Measurements from ENCODE around the gene GDF7. TPM values are rescaled to one million over a fixed set of nuclear protein-coding genes. Genes with fewer than 3 reads are reported as not detected.
"Not testable (repeated sequence)": the region's sequence is repeated elsewhere in the genome, so short reads cannot be mapped to it uniquely, and the experiment has no call there.

Gene GDF7
- polyA plus RNA-seq, 3 donors = 2.6 to 4.8 (median 3.9) TPM

- DNase-seq (ENCODE audit: extremely low read depth in 1 of 11, low read depth in 9 of 11, low spot score in 4 of 11) = no peak
Measured at GRCh38 chr2:20678780-20679179, 11.8 kb downstream of the GDF7 start.

- DNase-seq (ENCODE audit: extremely low read depth in 1 of 11, low read depth in 9 of 11, low spot score in 4 of 11) = no peak
Measured at GRCh38 chr2:20680744-20681375, 13.9 kb downstream of the GDF7 start.

- DNase-seq (ENCODE audit: extremely low read depth in 1 of 11, low read depth in 9 of 11, low spot score in 4 of 11) = no peak
Measured at GRCh38 chr2:20682167-20682920, 15.4 kb downstream of the GDF7 start.

- no peak for DNase-seq (ENCODE audit: extremely low read depth in 1 of 11, low read depth in 9 of 11, low spot score in 4 of 11)
Measured at GRCh38 chr2:20684581-20685063, 17.7 kb downstream of the GDF7 start.

- no peak for DNase-seq (ENCODE audit: extremely low read depth in 1 of 11, low read depth in 9 of 11, low spot score in 4 of 11)
Measured at GRCh38 chr2:20687260-20687832, 20.4 kb downstream of the GDF7 start.

- DNase-seq (ENCODE audit: extremely low read depth in 1 of 11, low read depth in 9 of 11, low spot score in 4 of 11) = no peak
Measured at GRCh38 chr2:20689428-20690264, 22.7 kb downstream of the GDF7 start.

GRCh38 chr2:20691076-20691734 lies 24.3 kb downstream of the GDF7 start:
- no peak for DNase-seq (ENCODE audit: extremely low read depth in 1 of 11, low read depth in 9 of 11, low spot score in 4 of 11)

GRCh38 chr2:20692081-20692480 lies 25.1 kb downstream of the GDF7 start:
- no peak for DNase-seq (ENCODE audit: extremely low read depth in 1 of 11, low read depth in 9 of 11, low spot score in 4 of 11)

GRCh38 chr2:20693317-20693716 lies 26.4 kb downstream of the GDF7 start:
- no peak for DNase-seq (ENCODE audit: extremely low read depth in 1 of 11, low read depth in 9 of 11, low spot score in 4 of 11)

- DNase-seq (ENCODE audit: extremely low read depth in 1 of 11, low read depth in 9 of 11, low spot score in 4 of 11) = no peak
Measured at GRCh38 chr2:20696366-20696765, 29.4 kb downstream of the GDF7 start.

GRCh38 chr2:20697322-20697934 lies 30.5 kb downstream of the GDF7 start:
- no peak for DNase-seq (ENCODE audit: extremely low read depth in 1 of 11, low read depth in 9 of 11, low spot score in 4 of 11)

- no peak for DNase-seq (ENCODE audit: extremely low read depth in 1 of 11, low read depth in 9 of 11, low spot score in 4 of 11)
Measured at GRCh38 chr2:20698916-20699613, 32.1 kb downstream of the GDF7 start.

- DNase-seq (ENCODE audit: extremely low read depth in 1 of 11, low read depth in 9 of 11, low spot score in 4 of 11) = no peak
Measured at GRCh38 chr2:20702563-20702962, 35.6 kb downstream of the GDF7 start.

GRCh38 chr2:20704886-20705285 lies 37.9 kb downstream of the GDF7 start:
- DNase-seq (ENCODE audit: extremely low read depth in 1 of 11, low read depth in 9 of 11, low spot score in 4 of 11) = no peak

- no peak for DNase-seq (ENCODE audit: extremely low read depth in 1 of 11, low read depth in 9 of 11, low spot score in 4 of 11)
Measured at GRCh38 chr2:20706217-20706616, 39.3 kb downstream of the GDF7 start.

- no peak for DNase-seq (ENCODE audit: extremely low read depth in 1 of 11, low read depth in 9 of 11, low spot score in 4 of 11)
Measured at GRCh38 chr2:20706786-20707185, 39.8 kb downstream of the GDF7 start.

GRCh38 chr2:20707601-20708000 lies 40.7 kb downstream of the GDF7 start:
- DNase-seq (ENCODE audit: extremely low read depth in 1 of 11, low read depth in 9 of 11, low spot score in 4 of 11) = no peak

- DNase-seq (ENCODE audit: extremely low read depth in 1 of 11, low read depth in 9 of 11, low spot score in 4 of 11) = not testable (repeated sequence)
Measured at GRCh38 chr2:20711641-20712040, 44.7 kb downstream of the GDF7 start.
